ENCODE data around the gene OVAAL.

The OVAAL gene

DNA sequence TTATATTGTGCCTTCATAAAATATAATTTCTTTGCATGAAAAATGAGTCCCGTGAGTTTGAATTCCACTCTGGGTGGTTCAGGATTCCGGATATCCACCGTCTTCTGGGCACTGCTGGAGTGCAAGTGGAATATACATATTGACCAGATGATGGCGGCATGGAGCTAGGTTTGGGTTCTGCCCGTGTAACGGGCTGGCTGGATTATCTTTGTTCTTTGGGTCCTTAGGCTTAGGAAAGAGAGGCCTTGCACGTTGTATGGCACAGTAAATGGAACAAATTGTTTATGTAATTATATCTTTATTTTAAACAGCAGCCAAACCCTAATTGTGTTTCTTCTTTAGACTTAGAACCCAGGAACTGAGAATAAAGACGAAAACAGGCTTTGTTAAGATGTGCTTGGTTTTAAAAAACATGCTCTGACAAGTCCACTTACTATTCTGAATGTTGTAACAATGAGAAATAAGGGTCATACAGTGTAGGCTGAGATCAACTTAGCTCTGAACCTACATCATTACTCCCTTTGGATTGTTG is 42.8 kb upstream of the OVAAL start:
- Histone ChIP-seq H4K91ac (ENCODE audit: low read depth, low read length) (no peak overlapping the region), H3K79me2 (ENCODE audit: control insufficient read depth, insufficient read depth, low read length, poor library complexity) (no peaks in the 10 kb centered on the region), H4K12ac (ENCODE audit: low read depth, low read length) (no peak overlapping the region), H3K23ac (ENCODE audit: low read length) (no peak overlapping the region), H3K27me3 (ENCODE audit: insufficient read depth, low read length) (no peaks in the 10 kb centered on the region), H3K4me2 (ENCODE audit: low read length) (no peak overlapping the region), H3K4me1 (ENCODE audit: control insufficient read depth in 1 of 2, insufficient read depth in 2 of 2, low read length in 2 of 2) (peaks cover 6 to 8% of the 10 kb centered on the region in 2 experiments), H2AFZ (ENCODE audit: insufficient read depth, low read length, poor library complexity) (no peak overlapping the region), H3K14ac (ENCODE audit: low read length) (no peak overlapping the region), H3K9ac (ENCODE audit: low read length) (no peak overlapping the region), H2BK5ac (ENCODE audit: low read depth, low read length, poor library complexity) (no peak overlapping the region), H3K79me1 (ENCODE audit: low read length) (peaks cover 7% of the 10 kb centered on the region), H2BK120ac (ENCODE audit: insufficient read depth, low read length, poor library complexity) (no peak overlapping the region), H3K18ac (ENCODE audit: low read length) (no peak overlapping the region), H4K8ac (ENCODE audit: low read depth, low read length) (no peak overlapping the region), H3K36me3 (ENCODE audit: control insufficient read depth in 1 of 2, insufficient read depth in 2 of 2, low read length in 2 of 2) (no peaks in the 10 kb centered on the region), H3K9me3 (ENCODE audit: insufficient read depth, low read depth, low read length) (peaks cover 2% of the 10 kb centered on the region), H2AK5ac (ENCODE audit: low read length) (no peak overlapping the region), H3K27ac (ENCODE audit: low read depth, low read length) (no peak overlapping the region), H3K4ac (ENCODE audit: low read depth, low read length) (no peak overlapping the region), H3K4me3 (ENCODE audit: low read depth, low read length) (no peak overlapping the region), H2BK12ac (ENCODE audit: low read length) (no peak overlapping the region)
- WGBS (ENCODE audit: extremely low coverage, insufficient coverage, insufficient read length): no CpG with 5 or more reads among the region's 8 CpGs
- DNase-seq: peak; percentile 60 to 92

GRCh38 chr1:180519846-180520245 is 38.9 kb upstream of the OVAAL start:
- Histone ChIP-seq H3K4ac (ENCODE audit: low read depth, low read length) (no peak overlapping the region), H3K27me3 (ENCODE audit: insufficient read depth, low read length) (no peaks in the 10 kb centered on the region), H3K9ac (ENCODE audit: low read length) (no peak overlapping the region), H4K91ac (ENCODE audit: low read depth, low read length) (peak overlapping the region; percentile 52), H3K18ac (ENCODE audit: low read length) (no peak overlapping the region), H2BK120ac (ENCODE audit: insufficient read depth, low read length, poor library complexity) (no peak overlapping the region), H3K14ac (ENCODE audit: low read length) (no peak overlapping the region), H3K79me2 (ENCODE audit: control insufficient read depth, insufficient read depth, low read length, poor library complexity) (no peaks in the 10 kb centered on the region), H3K79me1 (ENCODE audit: low read length) (peaks cover 19% of the 10 kb centered on the region), H2AK5ac (ENCODE audit: low read length) (no peak overlapping the region), H3K9me3 (ENCODE audit: insufficient read depth, low read depth, low read length) (no peaks in the 10 kb centered on the region), H4K8ac (ENCODE audit: low read depth, low read length) (no peak overlapping the region), H2BK12ac (ENCODE audit: low read length) (peak overlapping the region; percentile 62), H3K23ac (ENCODE audit: low read length) (no peak overlapping the region), H3K4me3 (ENCODE audit: low read depth, low read length) (no peak overlapping the region), H3K4me2 (ENCODE audit: low read length) (no peak overlapping the region), H4K12ac (ENCODE audit: low read depth, low read length) (no peak overlapping the region), H3K4me1 (ENCODE audit: control insufficient read depth in 1 of 2, insufficient read depth in 2 of 2, low read length in 2 of 2) (peaks cover 13 to 22% of the 10 kb centered on the region in 2 experiments), H2AFZ (ENCODE audit: insufficient read depth, low read length, poor library complexity) (no peak overlapping the region), H3K27ac (ENCODE audit: low read depth, low read length) (no peak overlapping the region), H3K36me3 (ENCODE audit: control insufficient read depth in 1 of 2, insufficient read depth in 2 of 2, low read length in 2 of 2) (no peaks in the 10 kb centered on the region), H2BK5ac (ENCODE audit: low read depth, low read length, poor library complexity) (no peak overlapping the region)
- WGBS (ENCODE audit: extremely low coverage, insufficient coverage, insufficient read length): no CpG with 5 or more reads among the region's 4 CpGs
- DNase-seq: no peak

DNA sequence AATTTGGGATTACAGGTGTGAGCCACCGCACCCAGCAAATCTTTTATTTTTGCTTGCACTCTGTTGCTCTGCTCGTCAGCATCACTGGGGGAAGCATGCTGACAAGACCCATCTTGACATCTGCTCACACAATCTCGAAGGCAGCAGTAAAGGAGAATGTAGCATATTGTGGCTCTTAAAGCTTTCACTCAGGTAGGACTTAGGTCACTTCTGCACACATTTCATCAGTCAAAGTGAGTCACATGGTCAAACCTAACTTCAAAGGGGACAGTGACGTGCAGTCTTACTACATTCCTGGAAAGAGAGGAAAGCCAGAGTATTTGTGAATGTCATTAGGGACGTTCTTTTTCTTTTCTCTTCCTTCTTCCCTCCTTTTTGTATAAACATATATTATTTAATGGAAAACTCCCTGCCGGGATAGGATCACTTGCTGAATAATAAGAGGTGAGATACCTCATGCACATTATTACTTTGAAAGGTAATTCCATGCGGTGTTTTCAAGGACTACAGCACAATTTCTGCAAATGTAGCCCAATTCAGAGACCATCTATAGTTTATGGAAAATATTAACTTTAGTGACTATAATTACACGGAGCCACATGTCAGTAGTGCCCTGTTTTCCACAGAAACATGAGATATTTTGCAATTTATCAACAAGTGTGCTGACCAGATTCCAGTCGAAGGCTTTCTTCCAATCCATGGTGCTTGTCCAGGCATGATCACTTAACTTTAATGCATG is 37.1 kb upstream of the OVAAL start:
- no CpG with 5 or more reads among the region's 9 CpGs for WGBS (ENCODE audit: extremely low coverage, insufficient coverage, insufficient read length)
- H3K27ac ChIP-seq (ENCODE audit: low read depth, low read length): peak overlapping the region; percentile 76
- peak; percentile 83 to 93 for DNase-seq
- no peak overlapping the region for H3K18ac ChIP-seq (ENCODE audit: low read length)
- no peak overlapping the region for H2AK5ac ChIP-seq (ENCODE audit: low read length)
- H3K4ac ChIP-seq (ENCODE audit: low read depth, low read length): no peak overlapping the region
- peak overlapping the region; percentile 7 for H4K91ac ChIP-seq (ENCODE audit: low read depth, low read length)
- H2AFZ ChIP-seq (ENCODE audit: insufficient read depth, low read length, poor library complexity): no peak overlapping the region
- peak overlapping the region; percentile 20 for H3K4me2 ChIP-seq (ENCODE audit: low read length)
- no peak overlapping the region for H4K8ac ChIP-seq (ENCODE audit: low read depth, low read length)
- no peak overlapping the region for H2BK12ac ChIP-seq (ENCODE audit: low read length)
- peak overlapping the region; percentile 43 for H2BK120ac ChIP-seq (ENCODE audit: insufficient read depth, low read length, poor library complexity)
- H4K12ac ChIP-seq (ENCODE audit: low read depth, low read length): no peak overlapping the region
- H3K23ac ChIP-seq (ENCODE audit: low read length): no peak overlapping the region
- H3K36me3 ChIP-seq (ENCODE audit: control insufficient read depth in 1 of 2, insufficient read depth in 2 of 2, low read length in 2 of 2): no peaks in the 10 kb centered on the region
- H3K9me3 ChIP-seq (ENCODE audit: insufficient read depth, low read depth, low read length): no peaks in the 10 kb centered on the region
- H3K4me3 ChIP-seq (ENCODE audit: low read depth, low read length): no peak overlapping the region
- H3K27me3 ChIP-seq (ENCODE audit: insufficient read depth, low read length): no peaks in the 10 kb centered on the region
- no peaks in the 10 kb centered on the region for H3K79me2 ChIP-seq (ENCODE audit: control insufficient read depth, insufficient read depth, low read length, poor library complexity)
- H2BK5ac ChIP-seq (ENCODE audit: low read depth, low read length, poor library complexity): peak overlapping the region; percentile 65
- peaks cover 20 to 30% of the 10 kb centered on the region in 2 experiments for H3K4me1 ChIP-seq (ENCODE audit: control insufficient read depth in 1 of 2, insufficient read depth in 2 of 2, low read length in 2 of 2)
- no peak overlapping the region for H3K9ac ChIP-seq (ENCODE audit: low read length)
- peaks cover 24% of the 10 kb centered on the region for H3K79me1 ChIP-seq (ENCODE audit: low read length)
- H3K14ac ChIP-seq (ENCODE audit: low read length): no peak overlapping the region

GRCh38 chr1:180522213-180522515 is 36.6 kb upstream of the OVAAL start:
- H4K91ac ChIP-seq (ENCODE audit: low read depth, low read length): no peak overlapping the region
- no peak overlapping the region for H4K12ac ChIP-seq (ENCODE audit: low read depth, low read length)
- no peak overlapping the region for H3K9ac ChIP-seq (ENCODE audit: low read length)
- H2BK12ac ChIP-seq (ENCODE audit: low read length): no peak overlapping the region
- H2BK5ac ChIP-seq (ENCODE audit: low read depth, low read length, poor library complexity): peak overlapping the region; percentile 65
- H3K9me3 ChIP-seq (ENCODE audit: insufficient read depth, low read depth, low read length): no peaks in the 10 kb centered on the region
- no peak overlapping the region for H4K8ac ChIP-seq (ENCODE audit: low read depth, low read length)
- peak overlapping the region; percentile 43 for H2BK120ac ChIP-seq (ENCODE audit: insufficient read depth, low read length, poor library complexity)
- H2AK5ac ChIP-seq (ENCODE audit: low read length): no peak overlapping the region
- no peaks in the 10 kb centered on the region for H3K36me3 ChIP-seq (ENCODE audit: control insufficient read depth in 1 of 2, insufficient read depth in 2 of 2, low read length in 2 of 2)
- H3K27me3 ChIP-seq (ENCODE audit: insufficient read depth, low read length): no peaks in the 10 kb centered on the region
- H3K79me1 ChIP-seq (ENCODE audit: low read length): peaks cover 26% of the 10 kb centered on the region
- peak overlapping the region; percentile 76 for H3K27ac ChIP-seq (ENCODE audit: low read depth, low read length)
- H3K4me2 ChIP-seq (ENCODE audit: low read length): peak overlapping the region; percentile 20
- H2AFZ ChIP-seq (ENCODE audit: insufficient read depth, low read length, poor library complexity): no peak overlapping the region
- H3K14ac ChIP-seq (ENCODE audit: low read length): no peak overlapping the region
- no peaks in the 10 kb centered on the region for H3K79me2 ChIP-seq (ENCODE audit: control insufficient read depth, insufficient read depth, low read length, poor library complexity)
- no peak overlapping the region for H3K23ac ChIP-seq (ENCODE audit: low read length)
- DNase-seq: peak; percentile 90 to 98
- peaks cover 23 to 34% of the 10 kb centered on the region in 2 experiments for H3K4me1 ChIP-seq (ENCODE audit: control insufficient read depth in 1 of 2, insufficient read depth in 2 of 2, low read length in 2 of 2)
- H3K18ac ChIP-seq (ENCODE audit: low read length): no peak overlapping the region
- no peak overlapping the region for H3K4me3 ChIP-seq (ENCODE audit: low read depth, low read length)
- WGBS (ENCODE audit: extremely low coverage, insufficient coverage, insufficient read length): no CpG with 5 or more reads among the region's 7 CpGs
- no peak overlapping the region for H3K4ac ChIP-seq (ENCODE audit: low read depth, low read length)

All from trophoblast cell (in vitro differentiated cells and primary cell).